Measurements from ENCODE around the gene OR14C36.
"Not testable (repeated sequence)": the region's sequence is repeated elsewhere in the genome, so short reads cannot be mapped to it uniquely, and the experiment has no call there.

The OR14C36 gene

GRCh38 chr1:248348475-248348874 is at the start of gene OR14C36:
Gene OR14C36, plus strand, starts transcription at chr1:248348775. Its CDS starts 0 bp downstream, at chr1:248348775.
- in situ Hi-C loops (cut with MboI; ENCODE audit: low sequenced_read_pairs), result no loop called here

GRCh38 chr1:248303324-248303723 is 45.3 kb upstream of the OR14C36 start, which contains the start of gene OR2T12:
Gene OR2T12, minus strand, starts transcription at chr1:248303424. Its CDS starts 7,846 bp downstream, at chr1:248295578.
- in situ Hi-C loops (cut with MboI; ENCODE audit: low sequenced_read_pairs), result no loop called here

DNA sequence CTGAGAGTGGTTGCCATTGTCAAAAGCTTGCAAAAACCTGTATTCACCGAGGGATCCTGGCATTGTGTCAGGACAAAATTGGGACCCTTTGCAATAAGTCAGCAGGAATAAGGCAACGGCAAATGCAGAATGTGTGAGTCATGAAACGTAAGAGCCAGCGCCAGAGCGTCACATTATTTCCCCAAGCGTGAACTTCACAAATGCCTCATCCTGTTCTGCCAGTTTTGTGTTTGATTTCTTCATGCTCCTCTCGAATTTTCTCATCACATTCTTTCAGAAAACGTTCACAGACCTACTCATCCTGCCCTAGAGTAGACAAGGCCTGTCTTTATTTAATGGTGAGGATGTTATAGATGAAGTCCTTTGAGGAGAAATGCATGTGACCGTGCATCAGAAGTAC is 42.9 kb upstream of the OR14C36 start:
- in situ Hi-C loops (cut with MboI; ENCODE audit: low sequenced_read_pairs), result not testable (repeated sequence)

DNA sequence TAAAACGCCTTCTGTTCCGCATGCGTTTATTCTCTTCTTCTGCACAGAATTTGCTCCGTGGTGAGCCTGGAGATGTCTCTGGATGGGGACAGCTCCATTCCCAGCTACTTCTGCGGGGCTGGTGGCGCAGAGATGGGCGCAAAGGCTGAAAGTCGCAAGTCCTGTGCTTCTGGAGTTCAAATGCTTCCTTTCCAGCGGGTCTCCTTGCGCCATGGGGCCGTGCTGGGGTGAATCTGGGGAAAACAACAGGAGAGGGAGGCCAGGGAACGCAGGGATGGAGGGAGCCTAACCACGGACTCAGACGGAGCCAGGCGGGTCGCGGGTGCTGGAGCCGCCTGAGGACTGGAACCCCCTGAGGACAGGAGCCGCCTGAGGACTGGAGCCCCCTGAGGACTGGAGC is 42.5 kb upstream of the OR14C36 start:
- in situ Hi-C loops (cut with MboI; ENCODE audit: low sequenced_read_pairs), result no loop called here

GRCh38 chr1:248306740-248307139 is 41.8 kb upstream of the OR14C36 start:
- in situ Hi-C loops (cut with MboI; ENCODE audit: low sequenced_read_pairs), result not testable (repeated sequence)

- in situ Hi-C loops (cut with MboI; ENCODE audit: low sequenced_read_pairs), result no loop called here
Observed at GRCh38 chr1:248316796-248317195, 31.8 kb upstream of the OR14C36 start.

- in situ Hi-C loops (cut with MboI; ENCODE audit: low sequenced_read_pairs), result no loop called here
Observed at GRCh38 chr1:248324468-248324867, 24.1 kb upstream of the OR14C36 start, which contains the start of gene OR2M7. Gene OR2M7, minus strand, starts transcription at chr1:248324568. Its CDS starts 0 bp downstream, at chr1:248324568.

DNA sequence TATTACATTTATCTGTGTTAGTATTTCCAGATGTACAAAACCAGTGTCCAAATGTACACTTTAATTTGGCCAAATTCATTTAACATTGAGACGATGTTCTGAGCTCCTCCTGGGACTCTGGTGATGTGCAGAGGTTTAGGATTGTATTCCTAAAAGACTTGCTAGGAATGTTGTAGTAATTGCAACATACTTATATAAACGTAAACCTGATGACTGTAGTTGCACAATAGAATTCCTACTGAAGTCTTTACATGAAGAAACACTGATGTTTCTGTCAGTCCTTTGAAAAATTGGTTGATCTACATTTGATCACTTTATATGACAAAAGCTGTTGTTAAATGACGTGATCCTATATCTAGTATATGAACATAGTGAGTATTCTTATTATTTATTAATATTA is 5.1 kb upstream of the OR14C36 start:
- in situ Hi-C loops (cut with MboI; ENCODE audit: low sequenced_read_pairs), result no loop called here

DNA sequence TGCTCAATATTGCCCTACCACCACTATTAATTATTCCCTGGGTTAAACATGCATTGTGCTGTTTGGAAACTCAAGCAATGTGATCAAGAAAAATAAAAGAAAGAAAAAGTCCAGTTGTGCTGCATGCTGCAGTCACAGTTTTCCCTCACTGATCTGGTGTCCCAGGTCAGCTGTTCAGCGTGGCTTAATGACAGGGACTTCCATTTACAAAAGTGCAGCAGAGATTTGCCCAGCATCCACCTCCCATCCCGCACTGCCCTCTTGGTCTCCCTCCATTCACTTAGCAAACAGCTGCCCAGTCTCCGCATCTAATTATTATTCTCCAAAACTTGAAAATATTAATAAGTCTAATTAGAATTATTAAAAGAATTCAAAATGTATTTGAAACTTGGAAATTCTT is 10.8 kb downstream of the OR14C36 start:
- in situ Hi-C loops (cut with MboI; ENCODE audit: low sequenced_read_pairs), result no loop called here

DNA sequence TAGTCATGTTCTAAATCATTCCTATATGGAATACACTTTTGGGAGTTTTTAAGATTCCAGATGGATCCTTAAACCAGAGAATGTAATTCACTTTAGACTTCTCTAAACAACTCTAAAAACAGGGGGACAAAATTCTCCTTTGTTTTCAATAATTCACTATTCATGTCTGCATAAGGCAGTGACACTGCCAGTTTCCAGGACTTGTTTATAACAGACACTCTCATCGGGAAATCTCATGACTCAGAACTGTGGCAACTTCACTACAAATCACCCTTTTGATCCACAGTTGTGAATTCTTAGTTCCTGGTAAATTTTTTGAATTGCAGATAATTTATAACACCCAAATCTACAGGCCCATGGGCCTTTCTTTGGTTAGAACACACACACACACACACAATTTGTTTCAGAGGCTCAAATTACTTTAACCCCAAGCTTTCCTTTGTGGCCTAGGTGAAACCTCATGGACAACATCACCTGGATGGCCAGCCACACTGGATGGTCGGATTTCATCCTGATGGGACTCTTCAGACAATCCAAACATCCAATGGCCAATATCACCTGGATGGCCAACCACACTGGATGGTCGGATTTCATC is 12.6 kb downstream of the OR14C36 start, which contains the start of gene OR2T4:
Gene OR2T4, plus strand, starts transcription at position 545 of the 595 bp plus-strand sequence. Its CDS starts 0 bp downstream, at position 545.
- in situ Hi-C loops (cut with MboI; ENCODE audit: low sequenced_read_pairs), result no loop called here

GRCh38 chr1:248366609-248367008 is 18.0 kb downstream of the OR14C36 start:
- in situ Hi-C loops (cut with MboI; ENCODE audit: low sequenced_read_pairs), result no loop called here

- in situ Hi-C loops (cut with MboI; ENCODE audit: low sequenced_read_pairs), result no loop called here
Observed at GRCh38 chr1:248372394-248372793, 23.8 kb downstream of the OR14C36 start.

DNA sequence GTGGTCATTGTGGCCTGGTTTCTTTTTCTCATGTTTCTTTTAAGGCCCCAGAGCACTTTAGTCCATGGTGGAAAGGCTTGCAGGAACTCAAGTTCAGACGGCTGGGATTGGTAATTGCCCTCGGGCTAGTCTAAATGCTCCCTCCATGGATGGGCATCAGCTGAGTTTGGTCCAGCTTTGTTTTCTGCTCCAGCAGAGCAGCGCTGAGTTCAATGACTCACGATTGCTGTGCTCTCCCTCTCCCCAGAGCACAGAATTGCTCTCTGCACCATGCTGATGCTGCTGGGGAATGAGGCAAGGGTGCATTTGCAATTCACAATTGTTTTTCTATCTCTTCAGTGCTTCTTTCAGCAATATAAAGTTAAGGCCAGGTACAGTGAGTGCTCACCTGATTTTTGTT is 25.2 kb downstream of the OR14C36 start:
- in situ Hi-C loops (cut with MboI; ENCODE audit: low sequenced_read_pairs), result no loop called here

DNA sequence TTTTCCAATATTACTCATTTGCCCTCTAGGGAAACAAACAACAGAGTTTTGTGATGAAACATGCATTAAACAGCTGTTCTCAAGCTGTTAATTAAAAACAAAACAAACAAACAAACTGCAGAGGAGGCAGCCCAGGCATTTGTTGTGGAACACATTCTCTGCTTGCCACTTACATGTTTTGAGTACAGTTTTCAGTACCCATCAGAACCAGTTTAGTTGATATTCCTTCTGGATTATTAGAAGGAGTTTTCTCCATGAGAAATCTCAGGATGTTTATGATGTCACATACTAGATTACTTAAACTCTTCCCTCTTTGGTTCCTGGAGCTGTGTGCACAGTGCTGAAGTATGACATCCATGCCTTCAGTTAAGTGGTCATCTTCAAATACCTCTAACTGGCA is 26.9 kb downstream of the OR14C36 start, which contains the start of gene OR2T6:
Gene OR2T6, plus strand, starts transcription at position 301 of the 400 bp plus-strand sequence. CDS start 11,863 bp downstream, outside the sequence.
- in situ Hi-C loops (cut with MboI; ENCODE audit: low sequenced_read_pairs), result no loop called here

GRCh38 chr1:248376916-248377315 is 28.3 kb downstream of the OR14C36 start:
- in situ Hi-C loops (cut with MboI; ENCODE audit: low sequenced_read_pairs), result no loop called here

DNA sequence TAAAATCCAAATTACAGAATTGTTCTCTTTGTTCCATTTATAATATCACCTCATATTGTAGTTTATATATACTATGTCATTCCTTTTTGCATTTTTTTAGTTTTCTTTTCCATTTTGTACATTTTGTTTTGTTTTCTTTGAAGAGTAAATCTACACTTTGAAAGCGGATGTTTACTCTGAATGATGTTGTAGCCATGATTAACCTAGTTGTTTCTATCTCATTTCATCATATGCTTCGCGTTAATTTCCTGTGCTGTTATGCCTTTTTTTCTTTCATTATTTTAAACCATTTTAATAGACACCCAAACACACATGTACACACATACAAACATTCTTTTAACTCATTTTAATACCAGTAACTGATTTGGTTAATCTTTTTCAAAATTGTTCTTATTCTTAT is 32.3 kb downstream of the OR14C36 start:
- in situ Hi-C loops (cut with MboI; ENCODE audit: low sequenced_read_pairs), result no loop called here

DNA sequence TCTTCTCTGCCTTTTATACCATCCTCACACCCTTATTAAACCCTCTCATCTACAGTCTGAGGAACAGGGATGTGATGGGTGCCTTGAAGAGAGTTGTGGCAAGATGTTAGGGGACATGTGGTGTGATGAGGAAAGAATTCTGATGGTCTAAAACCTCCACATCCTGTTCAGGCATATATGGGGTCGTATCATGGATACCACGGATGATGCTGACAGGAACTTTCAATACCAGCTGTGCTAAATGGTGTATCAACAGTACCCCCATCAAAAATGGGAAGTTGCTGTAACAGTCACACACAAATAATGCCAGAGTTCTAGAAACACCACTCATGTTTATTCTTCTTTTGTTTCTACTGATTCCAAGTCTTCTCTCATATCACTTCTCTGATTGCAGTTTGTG is 39.9 kb downstream of the OR14C36 start:
- in situ Hi-C loops (cut with MboI; ENCODE audit: low sequenced_read_pairs), result no loop called here

DNA sequence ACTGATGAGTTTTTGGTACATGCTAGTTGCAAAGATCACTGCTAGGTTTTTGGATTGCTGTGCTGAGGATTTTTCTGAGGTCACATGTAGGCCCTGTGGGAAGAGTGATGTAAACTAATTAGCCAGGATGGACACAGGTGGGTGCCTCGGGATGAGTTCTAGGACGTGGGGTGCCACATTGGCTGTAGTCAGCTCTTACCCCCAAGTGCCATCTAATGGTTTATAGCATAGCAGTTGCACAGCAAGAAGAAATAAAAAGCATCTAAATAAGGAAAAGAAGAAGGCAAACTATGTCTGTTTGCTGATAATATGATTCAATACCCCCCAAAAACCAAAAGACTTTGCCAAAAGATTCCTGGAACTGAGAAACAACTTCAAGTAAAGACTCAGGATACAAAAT is 44.5 kb downstream of the OR14C36 start:
- in situ Hi-C loops (cut with MboI; ENCODE audit: low sequenced_read_pairs), result no loop called here

All from HL-60/S4 treated with phorbol 12-myristate 13-acetate at 8.2 ng/mL for 4 days and 3 days (cell line).